Measurements from ENCODE around the gene ADK. TPM values are rescaled to one million over a fixed set of nuclear protein-coding genes. Genes with fewer than 3 reads are reported as not detected.

ADK gene
- total RNA-seq, 3 donors from 2014 or later, result 27.2 to 50.8 (median 40.0) TPM

DNA sequence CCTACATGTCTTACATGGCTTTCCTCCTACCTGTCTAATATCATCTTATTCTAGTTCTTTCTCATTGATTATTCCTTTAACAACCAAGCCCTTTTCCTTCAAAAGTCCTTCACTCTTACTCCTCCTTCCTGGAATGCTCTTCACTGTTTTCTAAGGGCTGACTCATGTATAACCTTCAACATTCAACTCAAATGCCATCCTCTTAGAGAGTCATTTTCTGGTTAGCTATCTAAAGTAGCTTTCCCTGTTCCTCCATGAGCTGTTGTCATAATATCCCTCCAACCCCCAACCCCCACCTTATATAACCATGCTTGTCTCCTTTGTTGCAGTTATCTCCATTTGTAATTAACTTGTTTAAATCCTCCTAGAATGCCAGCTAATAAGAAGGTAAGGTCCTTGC lies 286.8 kb downstream of the ADK start:
- Histone ChIP-seq H3K27me3 (no peaks in the 10 kb centered on the region), H3K36me3 (no peaks in the 10 kb centered on the region), H3K4me1 (no peaks in the 10 kb centered on the region), H3K9me3 (no peaks in the 10 kb centered on the region), H3K27ac (no peak overlapping the region), H3K4me3 (no peak overlapping the region)
- intact Hi-C loops (cut with DNase I; ENCODE audit: low total_unique reads), result no loop called here
- DNase-seq (ENCODE audit: low spot score in 2 of 2), result no peak
- TF ChIP-seq, protein P1, sequence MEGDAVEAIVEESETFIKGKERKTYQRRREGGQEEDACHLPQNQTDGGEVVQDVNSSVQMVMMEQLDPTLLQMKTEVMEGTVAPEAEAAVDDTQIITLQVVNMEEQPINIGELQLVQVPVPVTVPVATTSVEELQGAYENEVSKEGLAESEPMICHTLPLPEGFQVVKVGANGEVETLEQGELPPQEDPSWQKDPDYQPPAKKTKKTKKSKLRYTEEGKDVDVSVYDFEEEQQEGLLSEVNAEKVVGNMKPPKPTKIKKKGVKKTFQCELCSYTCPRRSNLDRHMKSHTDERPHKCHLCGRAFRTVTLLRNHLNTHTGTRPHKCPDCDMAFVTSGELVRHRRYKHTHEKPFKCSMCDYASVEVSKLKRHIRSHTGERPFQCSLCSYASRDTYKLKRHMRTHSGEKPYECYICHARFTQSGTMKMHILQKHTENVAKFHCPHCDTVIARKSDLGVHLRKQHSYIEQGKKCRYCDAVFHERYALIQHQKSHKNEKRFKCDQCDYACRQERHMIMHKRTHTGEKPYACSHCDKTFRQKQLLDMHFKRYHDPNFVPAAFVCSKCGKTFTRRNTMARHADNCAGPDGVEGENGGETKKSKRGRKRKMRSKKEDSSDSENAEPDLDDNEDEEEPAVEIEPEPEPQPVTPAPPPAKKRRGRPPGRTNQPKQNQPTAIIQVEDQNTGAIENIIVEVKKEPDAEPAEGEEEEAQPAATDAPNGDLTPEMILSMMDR (IDR thresholded peaks at IDR 0.05), result no peak
- TF ChIP-seq POLR2AphosphoS5 (IDR thresholded peaks at IDR 0.05) (no peak), POLR2A (IDR thresholded peaks at IDR 0.05) (no peak)

DNA sequence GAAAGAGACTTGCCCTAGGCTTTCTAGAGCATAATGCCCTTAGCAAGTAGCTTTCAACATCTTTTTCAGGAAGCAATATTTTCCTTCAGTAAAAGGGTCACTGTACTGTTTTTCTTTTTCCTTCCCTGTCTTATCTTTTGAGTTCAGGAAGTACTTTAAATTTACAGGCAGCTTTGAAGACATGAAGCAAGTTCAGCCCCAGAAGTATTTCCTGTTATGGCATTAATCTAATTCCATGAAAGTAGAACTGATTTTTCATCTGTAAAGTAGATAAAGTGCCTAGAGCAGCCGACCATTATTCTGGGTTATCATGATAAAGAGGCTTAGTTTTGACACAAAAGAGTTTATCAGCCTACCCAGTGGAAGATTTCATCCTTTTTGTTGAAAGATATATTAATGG lies 288.2 kb downstream of the ADK start:
- no peaks in the 10 kb centered on the region for H3K4me1 ChIP-seq
- no peak overlapping the region for H3K4me3 ChIP-seq
- no peaks in the 10 kb centered on the region for H3K9me3 ChIP-seq
- DNase-seq (ENCODE audit: low spot score in 2 of 2), result no peak
- TF ChIP-seq POLR2A (IDR thresholded peaks at IDR 0.05) (no peak), POLR2AphosphoS5 (IDR thresholded peaks at IDR 0.05) (no peak)
- TF ChIP-seq, protein P1 (IDR thresholded peaks at IDR 0.05), result no peak
- no peaks in the 10 kb centered on the region for H3K36me3 ChIP-seq
- no peak overlapping the region for H3K27ac ChIP-seq
- H3K27me3 ChIP-seq, result no peaks in the 10 kb centered on the region
- intact Hi-C loops (cut with DNase I; ENCODE audit: low total_unique reads), result no loop called here

DNA sequence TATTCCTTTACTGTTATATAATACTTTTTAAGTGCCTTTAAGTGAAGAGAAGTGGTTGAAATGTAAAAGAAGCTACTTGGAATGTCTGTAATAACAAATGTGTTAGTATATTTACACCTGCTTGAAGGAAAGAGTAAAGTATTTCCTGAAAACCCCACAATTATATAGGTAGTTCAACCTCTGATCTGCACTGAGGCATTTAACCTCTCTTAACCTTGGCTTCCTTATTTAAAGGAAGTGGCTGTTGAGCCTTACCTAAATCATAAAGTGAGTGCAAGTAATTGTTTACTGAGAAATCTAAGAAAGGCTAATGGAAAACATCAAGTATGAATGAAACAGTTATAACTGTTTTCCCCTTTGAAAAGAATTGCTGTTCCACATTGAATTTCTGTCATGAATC lies 294.5 kb downstream of the ADK start:
- TF ChIP-seq POLR2AphosphoS5 (IDR thresholded peaks at IDR 0.05) (no peak), POLR2A (IDR thresholded peaks at IDR 0.05) (no peak)
- TF ChIP-seq, protein P1 (IDR thresholded peaks at IDR 0.05), result no peak
- Histone ChIP-seq H3K9me3 (no peaks in the 10 kb centered on the region), H3K27ac (no peak overlapping the region), H3K36me3 (no peaks in the 10 kb centered on the region), H3K4me1 (no peaks in the 10 kb centered on the region), H3K27me3 (no peaks in the 10 kb centered on the region), H3K4me3 (no peak overlapping the region)
- no peak for DNase-seq (ENCODE audit: low spot score in 2 of 2)
- intact Hi-C loops (cut with DNase I; ENCODE audit: low total_unique reads), result loop anchor here (10.0 kb wide), 1 partner anchor 1031 kb away; the partner anchor contains the start of gene ANXA7

DNA sequence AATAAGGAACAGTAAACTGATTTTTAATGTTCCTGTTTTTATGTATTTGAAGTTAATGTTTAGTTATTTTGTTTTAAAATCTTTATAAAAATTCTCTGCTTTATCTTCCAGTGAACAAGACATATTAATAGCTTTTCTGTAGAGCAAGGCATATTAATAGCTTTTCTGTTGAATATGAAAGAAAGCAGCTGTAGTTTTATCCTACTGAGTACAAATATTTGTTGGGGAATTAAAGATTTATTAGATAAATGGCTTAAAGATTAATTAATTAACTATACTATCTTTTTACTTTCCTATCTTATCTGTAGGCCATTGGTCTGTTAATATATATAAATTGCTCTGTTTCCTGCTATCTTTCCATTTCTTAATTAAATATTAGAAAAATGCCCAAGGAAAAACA lies 299.6 kb downstream of the ADK start:
- H3K27ac ChIP-seq, result no peak overlapping the region
- no peaks in the 10 kb centered on the region for H3K4me1 ChIP-seq
- H3K4me3 ChIP-seq, result no peak overlapping the region
- H3K36me3 ChIP-seq, result no peaks in the 10 kb centered on the region
- H3K9me3 ChIP-seq, result no peaks in the 10 kb centered on the region
- no peak for DNase-seq (ENCODE audit: low spot score in 2 of 2)
- TF ChIP-seq, protein P1 (IDR thresholded peaks at IDR 0.05), result no peak
- no peak for TF ChIP-seq POLR2A (IDR thresholded peaks at IDR 0.05)
- no peak for TF ChIP-seq POLR2AphosphoS5 (IDR thresholded peaks at IDR 0.05)
- intact Hi-C loops (cut with DNase I; ENCODE audit: low total_unique reads), result no loop called here
- no peaks in the 10 kb centered on the region for H3K27me3 ChIP-seq

DNA sequence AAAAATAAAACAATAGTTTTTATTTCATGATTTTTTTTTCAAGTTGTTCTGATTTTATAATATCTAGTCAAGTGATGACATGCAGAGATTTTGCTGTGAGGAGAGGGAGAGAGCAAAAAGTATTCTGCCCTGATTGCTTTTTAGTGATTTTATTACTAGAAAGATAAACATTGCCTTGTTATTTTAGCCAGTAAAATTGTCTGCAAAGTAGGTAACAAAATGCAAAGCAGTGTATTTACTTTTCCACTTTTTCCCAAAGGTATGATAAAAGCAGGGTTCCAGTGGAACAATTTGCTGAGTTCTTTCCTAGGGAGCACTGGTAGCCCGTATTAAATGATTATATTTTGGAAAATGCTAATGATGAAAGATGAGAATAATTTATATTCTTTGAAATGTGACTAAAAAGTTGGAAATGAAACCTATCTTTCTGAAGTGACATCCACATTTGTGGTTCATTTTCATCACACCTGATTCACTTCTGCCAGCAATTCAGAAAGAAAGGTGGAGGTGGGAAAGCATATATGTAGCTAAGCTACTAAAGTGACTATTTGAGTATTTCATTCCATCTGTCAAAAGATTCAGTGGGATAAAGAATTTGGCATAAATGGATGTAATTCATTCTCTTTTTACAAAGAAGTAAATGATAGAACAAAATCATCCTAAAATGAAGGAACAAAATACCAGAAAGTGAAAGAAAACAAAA lies 300.3 kb downstream of the ADK start:
- Histone ChIP-seq H3K4me3 (no peak overlapping the region), H3K27me3 (no peaks in the 10 kb centered on the region), H3K27ac (no peak overlapping the region), H3K9me3 (no peaks in the 10 kb centered on the region), H3K4me1 (no peaks in the 10 kb centered on the region), H3K36me3 (no peaks in the 10 kb centered on the region)
- intact Hi-C loops (cut with DNase I; ENCODE audit: low total_unique reads), result no loop called here
- DNase-seq (ENCODE audit: low spot score in 2 of 2), result no peak
- TF ChIP-seq POLR2AphosphoS5 (IDR thresholded peaks at IDR 0.05) (no peak), POLR2A (IDR thresholded peaks at IDR 0.05) (no peak)
- TF ChIP-seq, protein P1 (IDR thresholded peaks at IDR 0.05), result no peak

Data from breast epithelium (tissue), 4 donors.